Effector memory CD4-positive, alpha-beta T cell (primary cell): Measurements from ENCODE around the gene CHID1.

Source experiments
- DNase-seq, 3 donors: peaks; one replicate each; pipeline ENCODE4 v3.0.0-alpha.2; 2020
- H3K27ac ChIP-seq: 2 replicates; pipeline ENCODE4 v1.7.0; 2013; ENCODE audit warnings: mild to moderate bottlenecking, low read length, moderate library complexity; ENCODE audit not compliant: insufficient read depth, poor library complexity, severe bottlenecking
- H3K27me3 ChIP-seq: replicated peaks from 2 replicates; pipeline ENCODE4 v1.7.0; 2013; ENCODE audit warnings: mild to moderate bottlenecking, low read length; ENCODE audit not compliant: insufficient read depth, control insufficient read depth, poor library complexity, severe bottlenecking
- H3K36me3 ChIP-seq: 2 replicates; pipeline ENCODE4 v1.7.0; 2013; ENCODE audit warnings: mild to moderate bottlenecking, low read length, moderate library complexity; ENCODE audit not compliant: control insufficient read depth, insufficient read depth
- H3K4me1 ChIP-seq: 2 replicates; pipeline ENCODE4 v1.7.0; 2013; ENCODE audit warnings: low read length, mild to moderate bottlenecking; ENCODE audit not compliant: control insufficient read depth, insufficient read depth, poor library complexity, severe bottlenecking
- H3K4me3 ChIP-seq: 2 replicates; pipeline ENCODE4 v1.7.0; 2013; ENCODE audit warnings: low read length, low read depth, mild to moderate bottlenecking; ENCODE audit not compliant: insufficient read depth, poor library complexity, severe bottlenecking
- H3K9me3 ChIP-seq: 2 replicates; pipeline ENCODE4 v1.7.0; 2013; ENCODE audit warnings: mild to moderate bottlenecking, low read length, moderate library complexity; ENCODE audit not compliant: control insufficient read depth

CHID1 gene

DNA sequence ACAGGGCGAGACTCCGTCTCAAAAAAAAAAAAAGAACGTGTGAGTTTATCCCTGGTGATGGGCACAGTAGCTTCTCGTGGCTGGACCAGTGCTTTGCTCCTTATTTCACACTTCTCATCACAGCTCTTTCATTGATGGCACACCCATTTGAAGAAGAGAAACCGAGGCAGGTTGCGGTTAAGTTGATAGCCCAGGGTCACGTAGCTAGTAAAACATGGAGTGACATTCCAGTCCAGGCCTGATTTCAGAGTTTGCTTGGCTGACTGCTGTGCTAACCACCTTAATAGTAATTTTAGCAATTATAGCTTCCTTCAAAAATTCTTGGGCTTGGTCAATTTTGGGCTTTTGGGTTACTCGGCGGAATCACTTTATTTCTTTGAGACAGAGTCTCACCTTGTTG lies 40.9 kb upstream of the CHID1 start:
- Histone ChIP-seq H3K36me3 (peaks cover 6% of the 10 kb centered on the region), H3K4me3 (no peak overlapping the region), H3K27ac (no peak overlapping the region), H3K4me1 (peaks cover 3% of the 10 kb centered on the region), H3K9me3 (no peaks in the 10 kb centered on the region), H3K27me3 (no peaks in the 10 kb centered on the region)
- no peak for DNase-seq

DNA sequence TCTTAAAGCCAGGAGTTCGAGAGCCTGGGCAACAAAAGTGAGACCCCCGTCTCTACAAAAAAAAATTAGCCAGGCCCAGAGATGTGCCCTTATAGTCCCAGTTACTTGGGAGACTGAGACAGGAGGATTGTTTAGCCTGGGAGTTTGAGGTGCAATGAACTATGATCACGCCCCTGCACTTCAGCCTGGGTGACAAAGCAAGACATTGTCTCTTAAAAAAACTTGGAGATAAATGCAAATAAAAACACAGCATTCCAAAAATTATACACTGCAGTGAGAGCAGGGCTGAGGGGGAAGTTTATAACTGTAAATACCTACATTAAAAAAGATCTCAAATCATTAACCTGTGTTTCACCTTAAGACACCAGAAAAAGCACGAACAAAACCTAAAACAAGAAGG lies 37.1 kb upstream of the CHID1 start:
- no peak overlapping the region for H3K4me3 ChIP-seq
- H3K36me3 ChIP-seq: peaks cover 11% of the 10 kb centered on the region

DNA sequence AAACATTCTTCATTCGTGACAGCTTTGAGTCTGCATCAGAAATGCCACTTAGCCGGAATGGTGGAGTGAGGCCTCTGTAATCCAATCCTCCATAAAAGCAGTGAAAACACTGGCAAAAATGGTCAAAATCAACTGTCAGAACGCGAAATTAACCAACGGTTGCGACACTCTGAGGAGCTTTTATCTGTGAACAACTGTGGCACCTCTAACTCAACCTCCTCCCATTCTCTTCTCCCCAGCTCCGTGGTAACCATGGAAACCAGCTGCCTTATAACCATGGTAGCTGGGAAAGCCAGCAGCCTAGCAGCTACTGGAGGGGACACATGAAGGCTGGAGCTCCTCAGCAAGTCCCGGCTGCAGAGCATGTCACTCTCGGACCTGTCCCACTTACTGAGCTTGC lies 35.4 kb upstream of the CHID1 start:
- Histone ChIP-seq H3K36me3 (peaks cover 11% of the 10 kb centered on the region), H3K4me3 (no peak overlapping the region), H3K27me3 (no peaks in the 10 kb centered on the region), H3K4me1 (peaks cover under 1% of the 10 kb centered on the region), H3K27ac (no peak overlapping the region), H3K9me3 (no peaks in the 10 kb centered on the region)
- no peak for DNase-seq

More for the DNA sequence above, 37.1 kb upstream of the CHID1 start:
- H3K9me3 ChIP-seq: no peaks in the 10 kb centered on the region
- DNase-seq: no peak
- no peaks in the 10 kb centered on the region for H3K4me1 ChIP-seq
- H3K27me3 ChIP-seq: no peaks in the 10 kb centered on the region
- no peak overlapping the region for H3K27ac ChIP-seq

DNA sequence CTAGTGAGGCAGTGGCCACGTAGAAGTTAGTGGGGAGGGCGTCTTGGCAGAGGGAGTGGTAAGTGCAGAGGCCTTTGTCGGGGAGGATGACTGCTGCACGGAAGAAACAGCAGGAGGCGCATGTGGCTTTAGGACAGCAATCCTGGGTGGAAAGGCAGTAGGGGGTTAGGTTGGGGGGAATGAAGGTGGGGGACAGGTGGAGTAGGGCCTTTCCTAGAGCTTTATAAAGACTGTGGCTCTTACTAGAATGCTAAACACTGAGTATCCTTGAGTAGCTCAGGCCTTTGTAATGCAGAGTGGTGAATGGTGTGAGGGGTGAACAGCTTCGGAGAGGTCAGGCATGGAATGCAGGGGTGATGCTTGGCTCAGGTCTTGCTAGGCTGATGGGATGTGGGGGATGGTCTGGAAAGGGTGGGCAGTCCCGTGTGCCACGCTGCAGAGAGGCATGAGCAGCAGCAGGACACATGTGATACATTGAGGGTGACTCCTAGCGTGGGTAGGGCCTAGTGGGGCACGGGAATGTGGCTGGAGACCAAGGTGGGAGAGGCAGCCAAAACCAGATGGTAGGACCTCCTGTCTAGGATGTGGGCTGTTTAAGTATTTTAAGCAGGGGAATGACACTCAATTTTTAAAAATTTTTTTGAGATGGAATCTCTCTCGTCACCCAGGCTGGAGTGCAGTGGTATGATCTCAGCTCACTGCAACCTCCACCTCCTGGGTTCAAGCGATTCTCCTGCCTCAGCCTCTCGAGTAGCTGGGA lies 34.3 kb upstream of the CHID1 start:
- Histone ChIP-seq H3K36me3 (peaks cover 9% of the 10 kb centered on the region), H3K27me3 (no peaks in the 10 kb centered on the region), H3K4me1 (peaks cover 6% of the 10 kb centered on the region), H3K27ac (no peak overlapping the region), H3K4me3 (no peak overlapping the region), H3K9me3 (no peaks in the 10 kb centered on the region)
- no peak for DNase-seq

DNA sequence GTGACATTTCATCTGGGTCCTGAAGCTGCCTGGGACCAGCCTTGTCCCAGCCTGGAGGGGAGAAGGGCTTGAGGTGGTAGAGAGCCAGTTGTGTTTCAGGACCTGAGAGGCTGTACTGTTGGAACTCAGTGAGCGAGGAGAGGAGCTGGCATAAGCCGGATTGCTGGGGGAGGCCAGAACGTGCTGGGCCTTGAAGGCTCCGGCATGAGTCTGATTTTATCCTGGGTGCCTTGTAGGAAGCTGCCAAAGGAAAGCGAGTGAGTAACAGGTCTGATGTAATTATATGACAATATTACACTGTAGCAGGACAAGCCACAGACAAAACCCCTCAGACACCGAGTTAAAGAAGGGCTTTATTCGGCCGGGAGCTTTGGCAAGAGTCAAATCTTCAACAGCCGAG lies 32.2 kb upstream of the CHID1 start:
- no peak overlapping the region for H3K4me3 ChIP-seq
- H3K9me3 ChIP-seq: no peaks in the 10 kb centered on the region
- H3K4me1 ChIP-seq: peaks cover 6% of the 10 kb centered on the region
- peaks cover 6% of the 10 kb centered on the region for H3K36me3 ChIP-seq
- no peak overlapping the region for H3K27ac ChIP-seq
- no peak for DNase-seq
- no peaks in the 10 kb centered on the region for H3K27me3 ChIP-seq

DNA sequence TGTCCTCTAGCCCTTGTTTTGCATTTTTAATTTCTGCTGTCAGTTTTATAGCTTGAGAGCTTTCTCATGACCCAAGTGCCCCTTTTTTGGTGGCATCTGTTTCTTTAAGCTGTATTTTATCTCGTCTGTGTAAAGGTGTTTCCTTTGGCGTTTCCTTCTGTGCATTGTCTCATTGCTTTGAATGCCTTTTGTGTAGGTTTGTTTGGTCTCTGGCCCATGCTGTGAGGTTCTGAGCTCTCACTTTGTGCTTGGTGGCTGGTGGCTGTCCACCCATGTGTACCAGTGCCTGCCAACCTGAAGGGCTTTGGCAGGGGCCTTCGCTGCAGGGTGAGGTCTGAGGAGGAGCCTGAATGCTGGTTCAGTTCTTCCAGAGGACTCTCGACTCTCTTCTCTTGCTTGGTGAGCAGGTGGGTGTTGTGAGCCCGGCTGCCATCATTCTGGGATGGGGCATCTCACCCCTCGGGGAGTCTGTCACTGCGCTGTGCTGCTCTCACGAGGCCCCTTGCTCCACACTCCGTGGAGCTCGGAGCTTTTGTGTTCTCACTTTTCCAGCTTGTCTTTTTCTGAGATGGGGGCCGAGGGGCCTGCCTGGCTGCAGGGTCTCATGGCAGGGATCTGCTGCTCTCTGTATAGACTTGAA lies 30.0 kb upstream of the CHID1 start:
- H3K36me3 ChIP-seq: no peaks in the 10 kb centered on the region
- DNase-seq: no peak
- no peak overlapping the region for H3K27ac ChIP-seq
- H3K9me3 ChIP-seq: no peaks in the 10 kb centered on the region
- peaks cover 11% of the 10 kb centered on the region for H3K4me1 ChIP-seq
- no peak overlapping the region for H3K4me3 ChIP-seq
- no peaks in the 10 kb centered on the region for H3K27me3 ChIP-seq

DNA sequence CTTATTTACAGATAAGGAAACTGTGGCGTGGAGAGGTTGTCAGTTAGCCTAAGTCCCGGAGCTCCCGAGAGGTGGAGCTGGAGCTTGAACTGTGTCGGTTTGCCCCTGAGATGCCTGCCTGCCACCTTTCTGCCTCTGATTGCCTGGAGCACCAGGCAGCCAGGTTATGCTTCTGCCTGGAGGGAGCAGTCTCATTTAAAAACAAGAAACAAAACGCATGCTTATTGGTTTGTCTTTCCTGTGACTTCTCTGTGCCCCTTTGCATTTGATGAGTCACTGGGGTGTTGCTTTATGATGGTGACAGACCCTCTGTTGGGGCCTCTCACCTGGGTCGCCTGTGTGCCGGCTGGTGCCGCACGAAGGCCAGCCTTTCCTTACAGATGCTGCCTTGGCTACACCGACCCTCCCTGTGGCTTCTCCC lies 27.2 kb upstream of the CHID1 start:
- peaks cover 11% of the 10 kb centered on the region for H3K4me1 ChIP-seq
- no peak overlapping the region for H3K27ac ChIP-seq
- H3K36me3 ChIP-seq: no peaks in the 10 kb centered on the region
- H3K4me3 ChIP-seq: no peak overlapping the region
- no peaks in the 10 kb centered on the region for H3K27me3 ChIP-seq
- no peak for DNase-seq
- no peaks in the 10 kb centered on the region for H3K9me3 ChIP-seq

DNA sequence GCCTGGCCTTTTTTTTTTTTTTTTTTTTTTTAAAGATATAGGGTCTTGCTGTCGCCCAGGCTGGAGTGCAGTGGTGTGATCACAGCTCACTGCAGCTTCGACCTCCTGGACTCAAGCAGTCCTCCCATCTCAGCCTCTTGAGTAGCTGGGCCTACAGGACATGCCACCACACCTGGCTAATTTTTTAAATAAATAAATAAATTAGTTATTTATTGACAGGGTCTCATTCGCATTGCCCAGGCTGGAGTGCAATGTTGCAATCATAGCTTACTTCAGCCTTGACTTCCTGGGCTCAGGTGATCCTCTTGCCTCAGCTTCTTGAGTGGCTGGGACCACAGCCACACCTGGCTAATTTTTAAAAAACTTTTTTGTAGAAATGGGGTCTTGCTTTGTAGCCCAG lies 25.6 kb upstream of the CHID1 start:
- no peaks in the 10 kb centered on the region for H3K27me3 ChIP-seq
- no peaks in the 10 kb centered on the region for H3K9me3 ChIP-seq
- H3K4me1 ChIP-seq: peaks cover 13% of the 10 kb centered on the region

DNA sequence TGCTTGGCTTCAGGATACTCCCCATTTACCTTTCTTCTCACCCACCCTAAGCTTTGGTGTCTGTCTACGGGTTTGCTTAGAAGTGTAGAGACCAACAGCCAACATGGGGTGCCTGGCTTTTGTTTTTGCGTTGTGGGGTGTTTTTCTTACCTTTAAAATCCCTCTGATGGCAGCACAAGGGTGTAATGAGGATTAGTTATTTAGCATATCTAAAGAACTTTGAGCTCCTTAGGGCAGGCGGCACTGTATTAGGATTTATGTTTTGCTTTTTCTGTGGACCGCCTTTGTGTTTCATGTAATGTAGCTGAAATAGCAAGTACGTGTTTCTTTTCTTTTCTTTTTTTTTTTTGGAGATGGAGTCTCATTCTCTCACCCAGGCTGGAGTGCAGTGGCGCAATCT lies 23.9 kb upstream of the CHID1 start:
- H3K27ac ChIP-seq: no peak overlapping the region
- peaks cover 7% of the 10 kb centered on the region for H3K4me1 ChIP-seq
- H3K27me3 ChIP-seq: no peaks in the 10 kb centered on the region
- H3K4me3 ChIP-seq: no peak overlapping the region
- H3K36me3 ChIP-seq: no peaks in the 10 kb centered on the region
- no peaks in the 10 kb centered on the region for H3K9me3 ChIP-seq
- no peak for DNase-seq

More for the DNA sequence above, 25.6 kb upstream of the CHID1 start:
- DNase-seq: no peak
- Histone ChIP-seq H3K4me3 (no peak overlapping the region), H3K36me3 (no peaks in the 10 kb centered on the region), H3K27ac (no peak overlapping the region)

DNA sequence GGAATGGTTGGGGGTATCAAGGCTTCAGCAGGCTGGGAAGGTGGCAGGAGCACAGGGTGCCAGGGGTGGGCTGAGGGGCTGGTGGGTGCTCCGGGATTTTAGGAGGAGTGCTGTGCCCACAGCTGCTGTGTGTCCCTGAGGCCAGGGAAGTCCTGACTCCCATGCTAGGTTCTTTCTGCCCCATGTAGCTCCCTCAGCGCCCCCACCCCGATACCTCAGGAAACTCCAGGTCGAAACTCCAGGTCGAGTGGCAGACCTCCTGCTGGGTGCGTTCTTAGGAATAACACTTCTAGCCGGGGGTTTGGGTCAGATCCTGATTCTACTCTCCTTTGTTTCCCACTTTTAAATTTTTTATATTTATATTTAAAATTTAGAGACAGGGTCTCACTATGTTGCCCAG lies 23.3 kb upstream of the CHID1 start:
- H3K4me1 ChIP-seq: peaks cover 12% of the 10 kb centered on the region
- DNase-seq: no peak
- no peaks in the 10 kb centered on the region for H3K27me3 ChIP-seq
- no peaks in the 10 kb centered on the region for H3K36me3 ChIP-seq
- no peak overlapping the region for H3K27ac ChIP-seq
- no peak overlapping the region for H3K4me3 ChIP-seq
- H3K9me3 ChIP-seq: no peaks in the 10 kb centered on the region
